ENCODE measurements around the gene STMN3. TPM values are rescaled to one million over a fixed set of nuclear protein-coding genes. Genes with fewer than 3 reads are reported as not detected.

The STMN3 gene
- total and polyA plus RNA-seq, 4 experiments from 2014 or later, result 18.9 to 120 (median 70.1) TPM

- H3K4me3 Mint-ChIP-seq, result no peak overlapping the region
- CTCF ChIA-PET (ENCODE audit: partially characterized antibody), result no interaction called here
- Histone ChIP-seq H3K27ac (ENCODE audit: low read depth, low read length) (no peak overlapping the region), H3K4me3 (ENCODE audit: low read length in 2 of 2) (no peak overlapping the region), H3K9me3 (ENCODE audit: control insufficient read depth in 1 of 2, low read length in 2 of 2) (no peaks in the 10 kb centered on the region), H3K27me3 (ENCODE audit: insufficient read depth, low read length) (no peaks in the 10 kb centered on the region), H3K36me3 (ENCODE audit: insufficient read depth, low read length) (no peaks in the 10 kb centered on the region), H3K4me1 (ENCODE audit: insufficient read depth, low read length) (peaks cover 16% of the 10 kb centered on the region)
- H3K9me3 Mint-ChIP-seq, result no peaks in the 10 kb centered on the region
- POLR2A ChIA-PET (ENCODE audit: partially characterized antibody), result interaction anchor here (1.0 to 2.4 kb wide), 6 partner anchors 15 to 150 kb away, joined by 3 to 5 read pairs (median 3); partner anchors contain the start of genes ARFRP1, LIME1, PTK6 and RTEL1
- H3K36me3 Mint-ChIP-seq, result peaks cover 0 to 2% of the 10 kb centered on the region in 2 donors
- no peak overlapping the region for H3K27ac Mint-ChIP-seq
- intact Hi-C loops (cut with micrococcal nuclease), result no loop called here
- H3K4me1 Mint-ChIP-seq, result peaks cover 1 to 10% (median 5%) of the 10 kb centered on the region in 4 donors
- peak in 1 of 5 donors; percentile 13 for DNase-seq
- H3K27me3 Mint-ChIP-seq, result no peaks in the 10 kb centered on the region
These were observed 34.4 kb upstream of the STMN3 start for GRCh38 chr20:63687419-63688178.

GRCh38 chr20:63686492-63687321 is 33.5 kb upstream of the STMN3 start:
- Histone ChIP-seq H3K4me1 (ENCODE audit: insufficient read depth, low read length) (peaks cover 16% of the 10 kb centered on the region), H3K27me3 (ENCODE audit: insufficient read depth, low read length) (no peaks in the 10 kb centered on the region), H3K9me3 (ENCODE audit: control insufficient read depth in 1 of 2, low read length in 2 of 2) (no peaks in the 10 kb centered on the region), H3K4me3 (ENCODE audit: low read length in 2 of 2) (no peak overlapping the region), H3K27ac (ENCODE audit: low read depth, low read length) (no peak overlapping the region), H3K36me3 (ENCODE audit: insufficient read depth, low read length) (no peaks in the 10 kb centered on the region)
- H3K36me3 Mint-ChIP-seq, result no peaks in the 10 kb centered on the region
- POLR2A ChIA-PET (ENCODE audit: partially characterized antibody), result interaction anchor here (1.1 to 1.5 kb wide), 4 partner anchors 21 to 149 kb away, joined by 3 to 4 read pairs (median 3); partner anchors contain the start of genes ARFRP1, PTK6 and RTEL1
- peak in 1 of 5 donors; percentile 15 for DNase-seq
- intact Hi-C loops (cut with micrococcal nuclease), result no loop called here
- CTCF ChIA-PET (ENCODE audit: partially characterized antibody), result no interaction called here
- no peaks in the 10 kb centered on the region for H3K27me3 Mint-ChIP-seq
- peaks cover 1 to 10% (median 5%) of the 10 kb centered on the region in 4 donors for H3K4me1 Mint-ChIP-seq
- H3K9me3 Mint-ChIP-seq, result no peaks in the 10 kb centered on the region
- H3K4me3 Mint-ChIP-seq, result no peak overlapping the region
- H3K27ac Mint-ChIP-seq, result no peak overlapping the region

- Histone ChIP-seq H3K4me1 (ENCODE audit: insufficient read depth, low read length) (peaks cover 16% of the 10 kb centered on the region), H3K27ac (ENCODE audit: low read depth, low read length) (no peak overlapping the region), H3K4me3 (ENCODE audit: low read length in 2 of 2) (no peak overlapping the region), H3K36me3 (ENCODE audit: insufficient read depth, low read length) (no peaks in the 10 kb centered on the region), H3K27me3 (ENCODE audit: insufficient read depth, low read length) (no peaks in the 10 kb centered on the region), H3K9me3 (ENCODE audit: control insufficient read depth in 1 of 2, low read length in 2 of 2) (no peaks in the 10 kb centered on the region)
- Mint-ChIP-seq H3K4me1 (peaks cover 0 to 10% (median 4%) of the 10 kb centered on the region in 4 donors), H3K27ac (no peak overlapping the region), H3K27me3 (no peaks in the 10 kb centered on the region), H3K4me3 (no peak overlapping the region), H3K36me3 (no peaks in the 10 kb centered on the region), H3K9me3 (no peaks in the 10 kb centered on the region)
- DNase-seq, result no peak
- ChIA-PET CTCF (ENCODE audit: partially characterized antibody) (no interaction called here), POLR2A (ENCODE audit: partially characterized antibody) (interaction anchor here (1.1 to 1.5 kb wide), 3 partner anchors 28 to 149 kb away, joined by 3 to 4 read pairs (median 3); partner anchors contain the start of genes PTK6 and RTEL1)
- intact Hi-C loops (cut with micrococcal nuclease), result no loop called here
These were observed 32.9 kb upstream of the STMN3 start for GRCh38 chr20:63686094-63686491.

- Mint-ChIP-seq H3K27me3 (no peaks in the 10 kb centered on the region), H3K36me3 (no peaks in the 10 kb centered on the region), H3K9me3 (no peaks in the 10 kb centered on the region), H3K4me1 (peaks cover 0 to 10% (median 4%) of the 10 kb centered on the region in 4 donors), H3K27ac (no peak overlapping the region), H3K4me3 (no peak overlapping the region)
- POLR2A ChIA-PET (ENCODE audit: partially characterized antibody), result interaction anchor here (0.7 kb wide), 1 partner anchor 12 kb away, joined by 3 read pairs; no protein-coding TSS in a partner anchor
- Histone ChIP-seq H3K4me1 (ENCODE audit: insufficient read depth, low read length) (peaks cover 16% of the 10 kb centered on the region), H3K27me3 (ENCODE audit: insufficient read depth, low read length) (no peaks in the 10 kb centered on the region), H3K9me3 (ENCODE audit: control insufficient read depth in 1 of 2, low read length in 2 of 2) (no peaks in the 10 kb centered on the region), H3K27ac (ENCODE audit: low read depth, low read length) (no peak overlapping the region), H3K36me3 (ENCODE audit: insufficient read depth, low read length) (no peaks in the 10 kb centered on the region), H3K4me3 (ENCODE audit: low read length in 2 of 2) (no peak overlapping the region)
- intact Hi-C loops (cut with micrococcal nuclease), result no loop called here
- CTCF ChIA-PET (ENCODE audit: partially characterized antibody), result no interaction called here
- no peak for DNase-seq
These were observed 32.2 kb upstream of the STMN3 start for GRCh38 chr20:63685269-63686026.

DNA sequence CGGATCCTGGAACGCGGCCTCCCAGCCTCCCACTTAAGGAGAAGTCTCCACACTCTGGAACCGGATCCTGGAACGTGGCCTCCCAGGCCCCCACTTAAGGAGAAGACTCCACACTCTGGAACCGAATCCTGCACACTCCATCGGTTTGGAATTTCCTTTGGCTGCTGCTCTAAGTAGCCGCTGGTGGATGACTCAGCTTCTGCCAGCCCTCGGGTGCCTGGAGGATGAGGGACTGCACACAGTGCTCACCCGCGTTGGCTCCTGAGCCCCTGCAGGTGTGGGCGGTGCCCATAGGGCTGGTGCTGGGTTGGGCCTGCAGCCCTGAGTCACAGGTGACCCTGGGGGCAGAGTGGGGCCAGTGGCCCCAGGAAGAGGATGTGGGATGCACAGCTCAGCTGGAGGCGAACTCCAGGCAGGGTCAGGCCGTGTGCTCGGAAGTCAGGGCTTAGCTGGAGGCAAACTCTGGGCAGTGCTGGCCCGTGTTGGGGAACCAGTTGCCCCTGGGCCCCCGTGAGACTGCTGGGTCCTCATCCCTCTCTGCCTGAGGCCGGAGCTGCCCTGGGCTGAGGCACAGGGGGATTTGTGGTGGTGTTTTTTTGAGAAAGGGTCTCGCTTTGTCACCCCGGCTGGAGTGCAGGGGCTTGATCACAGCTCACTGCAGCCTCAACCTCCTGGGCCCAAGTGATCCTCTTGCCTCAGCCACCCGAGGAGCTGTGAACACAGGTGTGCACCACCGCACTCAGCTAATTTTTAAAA is 29.3 kb upstream of the STMN3 start:
- H3K27me3 ChIP-seq (ENCODE audit: insufficient read depth, low read length), result no peaks in the 10 kb centered on the region
- peaks cover 12% of the 10 kb centered on the region for H3K4me1 ChIP-seq (ENCODE audit: insufficient read depth, low read length)
- H3K9me3 Mint-ChIP-seq, result no peaks in the 10 kb centered on the region
- H3K4me3 ChIP-seq (ENCODE audit: low read length in 2 of 2), result no peak overlapping the region
- H3K36me3 ChIP-seq (ENCODE audit: insufficient read depth, low read length), result no peaks in the 10 kb centered on the region
- peaks cover 0 to 10% (median 4%) of the 10 kb centered on the region in 4 donors for H3K4me1 Mint-ChIP-seq
- intact Hi-C loops (cut with micrococcal nuclease), result no loop called here
- no peak for DNase-seq
- peaks cover 0 to 4% of the 10 kb centered on the region in 2 donors for H3K36me3 Mint-ChIP-seq
- no peak overlapping the region for H3K27ac Mint-ChIP-seq
- no peak overlapping the region for H3K4me3 Mint-ChIP-seq
- ChIA-PET POLR2A (ENCODE audit: partially characterized antibody) (interaction anchor here (1.3 to 1.5 kb wide), 2 partner anchors 15 to 58 kb away, joined by 4 read pairs; no protein-coding TSS in a partner anchor), CTCF (ENCODE audit: partially characterized antibody) (no interaction called here)
- H3K9me3 ChIP-seq (ENCODE audit: control insufficient read depth in 1 of 2, low read length in 2 of 2), result no peaks in the 10 kb centered on the region
- no peak overlapping the region for H3K27ac ChIP-seq (ENCODE audit: low read depth, low read length)
- no peaks in the 10 kb centered on the region for H3K27me3 Mint-ChIP-seq

DNA sequence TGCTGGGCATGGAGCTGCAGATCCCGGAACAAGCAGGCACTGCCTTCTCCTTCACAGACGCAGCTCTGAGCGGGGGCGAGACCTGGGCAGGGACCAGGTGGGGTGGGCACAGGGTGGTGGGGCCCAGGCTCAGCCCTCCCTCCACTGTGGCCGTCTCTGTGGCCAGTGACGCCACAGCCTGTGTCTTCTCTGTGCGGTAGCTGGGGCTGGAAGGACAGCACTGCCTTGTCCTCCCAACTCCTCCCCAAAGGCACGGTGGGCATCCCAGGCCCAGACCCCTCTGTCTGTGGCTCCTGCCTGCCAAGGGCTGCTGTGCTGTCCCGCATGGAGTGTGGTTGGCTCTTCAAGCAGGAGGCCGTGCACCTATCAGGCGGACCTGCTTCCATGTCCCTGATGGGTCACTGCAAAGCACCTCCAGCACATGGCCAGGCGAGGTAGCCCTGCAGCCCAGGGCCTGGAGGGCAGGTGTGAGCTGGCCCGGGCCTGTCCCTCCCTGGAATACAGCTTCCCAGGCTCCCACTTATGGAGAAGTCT is 28.5 kb upstream of the STMN3 start:
- POLR2A ChIA-PET (ENCODE audit: partially characterized antibody), result no interaction called here
- H3K27me3 Mint-ChIP-seq, result no peaks in the 10 kb centered on the region
- H3K9me3 Mint-ChIP-seq, result no peaks in the 10 kb centered on the region
- Histone ChIP-seq H3K4me3 (ENCODE audit: low read length in 2 of 2) (no peak overlapping the region), H3K27ac (ENCODE audit: low read depth, low read length) (no peak overlapping the region), H3K27me3 (ENCODE audit: insufficient read depth, low read length) (no peaks in the 10 kb centered on the region), H3K9me3 (ENCODE audit: control insufficient read depth in 1 of 2, low read length in 2 of 2) (no peaks in the 10 kb centered on the region), H3K4me1 (ENCODE audit: insufficient read depth, low read length) (peaks cover 3% of the 10 kb centered on the region), H3K36me3 (ENCODE audit: insufficient read depth, low read length) (no peaks in the 10 kb centered on the region)
- intact Hi-C loops (cut with micrococcal nuclease), result no loop called here
- no peak for DNase-seq
- CTCF ChIA-PET (ENCODE audit: partially characterized antibody), result no interaction called here
- H3K4me1 Mint-ChIP-seq, result peaks cover 0 to 6% (median 4%) of the 10 kb centered on the region in 4 donors
- H3K4me3 Mint-ChIP-seq, result no peak overlapping the region
- H3K27ac Mint-ChIP-seq, result no peak overlapping the region
- H3K36me3 Mint-ChIP-seq, result peaks cover 0 to 4% of the 10 kb centered on the region in 2 donors

All from CD4-positive, alpha-beta memory T cell (primary cell).